OCI-M1 (cell line): ENCODE data around the gene MIB2.
"Not testable (repeated sequence)": the region's sequence is repeated elsewhere in the genome, so short reads cannot be mapped to it uniquely, and the experiment has no call there.

Experiments used
- DNase-seq: peaks from one replicate; lab custom pipeline; 2025; lab: John Stamatoyannopoulos, UW

The MIB2 gene

DNA sequence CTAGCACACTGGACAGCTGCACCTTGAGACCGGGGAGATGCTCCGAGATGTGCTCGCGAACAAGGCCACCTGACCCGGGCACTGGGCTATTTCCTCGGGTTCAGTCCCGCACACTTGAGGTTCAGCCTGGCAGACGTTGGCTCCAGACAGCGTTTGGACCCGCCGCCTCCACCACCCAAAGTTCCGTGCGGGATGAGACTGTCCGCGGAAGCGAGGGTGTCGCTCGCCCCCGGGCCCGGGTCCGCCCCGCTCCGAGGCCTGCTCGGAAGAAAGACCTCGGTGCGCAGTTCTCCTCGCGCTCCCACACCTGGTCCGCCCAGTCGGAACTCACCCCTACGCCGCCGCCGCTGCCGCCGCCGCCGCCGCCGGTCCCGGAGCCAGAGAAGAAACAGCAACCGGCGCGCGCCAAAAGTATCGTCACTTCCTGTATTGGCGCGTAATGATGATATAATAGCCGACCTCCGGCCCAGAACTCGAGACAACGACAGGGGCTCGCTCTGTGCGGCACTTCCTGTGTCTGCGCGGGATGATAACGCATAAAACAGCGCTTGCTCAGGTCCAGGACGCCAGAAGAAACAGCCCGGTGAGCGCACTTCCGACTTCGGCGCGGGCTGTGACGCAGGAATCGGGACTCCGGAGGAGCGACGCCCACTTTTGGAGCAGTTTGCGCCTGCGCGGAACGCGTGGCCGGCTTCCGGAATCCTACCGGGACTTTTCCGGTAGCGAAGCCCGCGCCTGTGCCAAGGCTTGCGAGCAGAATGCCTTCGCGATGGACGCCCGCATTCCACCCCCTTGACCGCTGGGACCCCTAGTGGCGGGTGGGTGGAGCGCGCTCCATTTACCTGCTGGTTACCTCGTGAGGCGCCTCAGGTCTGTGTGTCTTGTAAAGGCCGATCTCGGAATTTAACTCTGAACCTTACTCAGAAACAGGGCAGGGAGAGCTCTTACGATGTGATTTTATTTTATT lies 43.6 kb downstream of the MIB2 start, which contains the start of gene CDK11B:
TSS of gene CDK11B (minus strand) at position 422 of the 967 bp plus-strand sequence. CDS start 1,519 bp downstream, outside the sequence.
- peak; percentile 98 for DNase-seq

DNA sequence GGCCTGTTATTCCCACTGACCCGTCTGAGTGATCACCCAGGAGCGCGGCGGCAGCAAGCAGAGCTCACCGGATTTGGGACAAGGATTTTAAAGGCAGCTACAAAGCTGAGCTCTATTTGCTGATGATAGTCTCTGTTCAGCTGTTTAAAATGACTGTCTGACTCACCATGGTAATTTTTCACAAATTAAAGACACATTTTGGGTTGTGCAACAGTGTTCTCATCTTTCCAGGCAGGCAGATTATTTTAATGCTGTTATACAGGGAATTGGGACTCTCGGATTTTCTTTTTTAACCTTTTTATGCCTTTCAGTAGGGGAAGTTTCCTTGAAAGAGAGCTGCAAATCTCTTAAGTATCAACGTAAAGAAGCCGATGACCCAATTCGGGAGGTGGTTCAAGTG lies 47.1 kb downstream of the MIB2 start:
- DNase-seq = not testable (repeated sequence)

DNA sequence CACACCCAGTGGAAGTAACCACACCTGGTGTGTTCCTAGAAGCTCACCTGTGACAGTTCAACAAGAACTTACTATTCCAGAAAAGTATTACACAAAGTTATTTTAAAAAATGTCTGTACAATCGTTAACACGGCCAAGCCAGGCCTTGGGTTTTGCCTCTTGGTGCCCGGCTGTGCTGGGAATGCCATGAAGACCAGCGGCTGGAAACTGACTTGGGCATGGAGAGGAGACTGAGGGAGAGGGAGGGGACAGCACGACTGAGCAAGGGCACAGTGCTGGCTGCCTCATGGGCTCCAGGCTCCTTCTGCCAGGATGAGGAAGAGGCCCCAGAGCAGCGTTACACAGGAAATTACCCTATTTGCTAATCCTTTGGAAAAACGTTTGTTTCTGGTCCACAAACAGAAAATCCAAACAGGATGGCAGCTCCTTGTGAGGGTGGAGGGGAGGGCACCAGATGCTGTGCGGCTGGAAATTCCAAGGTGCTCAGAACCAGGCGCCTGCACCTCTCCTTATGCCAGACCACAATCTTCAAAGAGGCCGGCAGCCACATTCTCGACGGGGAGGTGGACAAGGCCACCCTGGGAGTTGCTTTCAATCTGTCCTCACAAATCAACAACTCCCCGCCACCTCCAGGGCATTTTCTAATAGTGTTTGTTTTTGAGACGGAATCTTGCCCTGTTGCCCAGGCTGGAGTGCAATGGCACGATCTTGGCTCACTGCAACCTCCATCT lies 47.7 kb downstream of the MIB2 start:
- DNase-seq = not testable (repeated sequence)

- DNase-seq = not testable (repeated sequence)
Measured at GRCh38 chr1:1664318-1664717, 49.0 kb downstream of the MIB2 start.

- DNase-seq = no peak
Measured at GRCh38 chr1:1664941-1665814, 49.9 kb downstream of the MIB2 start.

DNA sequence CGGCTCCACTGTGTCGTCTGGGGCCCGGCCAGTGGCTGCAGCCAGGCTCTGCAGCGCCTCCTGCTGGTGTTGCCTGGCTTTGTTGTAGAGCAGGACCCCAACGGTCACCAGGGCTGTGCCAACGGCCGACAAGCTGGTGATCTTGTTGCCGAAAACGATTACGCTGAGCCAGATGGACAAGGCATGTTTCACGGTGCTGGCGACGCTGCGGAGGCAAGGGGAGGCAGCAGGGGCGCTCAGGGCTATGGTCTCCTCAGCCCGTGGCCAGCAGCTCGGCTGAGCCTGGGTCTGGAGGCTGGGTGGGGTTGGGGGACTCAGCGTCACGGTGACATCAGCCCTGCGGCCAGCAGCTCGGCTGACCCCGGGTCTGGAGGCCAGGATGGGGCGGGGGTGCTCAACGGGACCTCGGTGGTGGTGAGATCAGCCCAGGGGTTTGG lies 50.5 kb downstream of the MIB2 start:
- DNase-seq = peak; percentile 8

- DNase-seq = no peak
Measured at GRCh38 chr1:1666526-1666925, 51.2 kb downstream of the MIB2 start.

- no peak for DNase-seq
Measured at GRCh38 chr1:1669468-1670440, 54.5 kb downstream of the MIB2 start.

- DNase-seq = no peak
Measured at GRCh38 chr1:1670866-1671265, 55.6 kb downstream of the MIB2 start.

DNA sequence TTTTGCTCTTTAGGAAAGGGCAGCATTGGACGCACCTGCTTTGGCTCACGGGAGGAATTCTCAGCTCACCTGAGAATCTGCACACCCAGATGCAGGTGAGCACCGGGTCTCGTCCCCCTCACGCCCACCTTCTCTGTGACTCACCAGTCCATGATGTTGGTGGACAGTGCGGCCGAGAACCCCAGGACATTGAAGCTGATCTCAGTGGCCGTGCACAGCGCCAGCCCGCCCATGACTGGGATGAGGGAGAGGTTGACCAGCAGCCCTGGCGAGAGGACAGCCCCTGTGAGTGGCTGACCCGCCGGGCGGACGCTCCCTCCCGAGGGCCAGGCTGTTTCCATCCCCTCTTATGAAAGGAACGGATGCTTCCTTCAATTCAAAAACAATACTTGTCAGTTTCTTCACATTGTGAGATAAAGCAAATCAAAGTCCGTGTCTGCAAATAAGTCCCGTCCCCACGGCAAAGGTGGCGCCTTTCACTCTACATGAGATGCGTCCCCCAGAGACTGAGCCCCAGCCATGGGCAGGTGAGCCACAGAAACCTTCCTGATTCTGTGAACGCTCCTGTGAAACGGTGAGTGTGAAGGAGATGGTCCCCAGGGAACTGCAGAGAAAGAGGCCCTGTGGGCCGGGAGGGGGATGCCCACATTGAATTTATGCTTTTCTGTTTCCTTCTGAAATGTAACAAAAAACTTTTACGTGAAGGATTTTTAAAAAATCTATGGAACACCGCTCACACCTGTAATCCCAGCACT lies 56.2 kb downstream of the MIB2 start:
- no peak for DNase-seq

DNA sequence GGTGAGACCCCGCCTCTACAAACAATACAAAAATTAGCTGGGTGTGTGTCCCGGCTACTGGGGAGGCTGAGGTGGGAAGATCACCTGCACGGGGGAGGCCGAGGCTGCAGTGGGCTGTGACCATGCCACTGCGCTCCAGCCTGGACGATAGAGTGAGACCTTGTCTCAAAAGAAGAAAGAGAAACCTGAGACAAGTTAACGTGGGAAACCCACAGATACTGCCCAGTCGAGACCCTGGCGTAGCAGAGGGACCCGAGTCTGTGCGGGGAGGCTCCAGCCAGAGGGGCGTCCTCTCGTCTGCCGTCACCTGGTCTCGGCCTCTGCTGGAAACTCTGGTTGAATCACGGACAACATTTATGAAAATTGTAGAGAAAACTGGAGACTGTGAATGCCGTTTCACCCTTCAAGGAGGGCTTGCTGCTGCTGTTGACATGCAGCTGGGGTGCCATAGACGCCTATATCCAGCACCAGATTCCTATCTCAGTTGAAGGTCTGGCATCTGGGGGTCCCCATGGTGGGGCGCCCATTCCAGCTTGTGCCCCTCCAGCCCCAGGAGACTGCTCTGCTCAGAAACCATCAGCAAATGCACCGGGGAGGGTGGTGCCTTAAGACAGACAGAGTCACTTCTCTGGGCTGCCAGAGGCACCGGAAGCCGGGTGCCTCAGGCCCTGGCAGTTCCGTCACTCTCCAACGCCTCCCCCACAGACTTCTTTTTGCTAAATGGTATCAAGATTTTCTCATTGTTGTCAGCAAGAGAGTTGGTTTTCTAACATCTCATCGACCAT lies 57.1 kb downstream of the MIB2 start:
- no peak for DNase-seq

DNA sequence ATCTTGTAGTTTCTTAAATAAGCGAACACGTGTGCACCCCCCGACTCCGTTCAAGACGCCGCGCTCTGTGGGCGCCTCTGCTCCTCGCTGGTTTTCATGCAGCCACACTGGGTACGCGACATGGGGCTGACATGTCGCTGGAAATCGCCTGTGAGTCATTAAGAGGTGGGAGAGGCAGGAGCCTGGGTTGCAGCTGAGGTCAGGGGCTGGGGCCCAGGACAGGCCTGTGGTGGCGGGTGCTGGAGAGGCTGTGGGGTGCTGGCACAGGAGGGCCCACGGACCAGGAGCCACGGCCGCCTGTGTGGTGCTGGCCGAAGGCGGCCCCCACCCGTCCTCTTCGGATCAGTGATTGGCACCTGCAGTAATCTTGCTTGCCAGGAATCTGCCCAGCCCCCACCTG lies 59.5 kb downstream of the MIB2 start:
- DNase-seq = not testable (repeated sequence)

DNA sequence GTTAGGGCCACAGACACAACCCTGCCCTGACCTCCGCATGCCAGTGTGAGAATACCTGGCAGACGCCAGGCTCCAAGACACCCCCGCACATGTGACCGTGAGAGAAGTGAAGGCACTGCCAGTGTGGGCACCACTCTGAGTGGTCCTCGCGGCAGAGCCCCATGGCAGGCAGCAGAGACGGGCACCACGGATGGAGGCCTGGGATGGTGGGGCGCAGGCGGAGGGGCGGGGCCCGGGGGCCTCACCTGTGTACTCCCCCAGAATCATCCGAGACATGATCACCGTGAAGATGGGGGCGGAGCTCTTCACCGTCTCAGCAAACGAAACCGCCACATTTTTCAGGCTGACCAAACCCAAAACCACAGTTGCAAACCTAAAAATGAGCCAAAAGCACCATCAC lies 59.9 kb downstream of the MIB2 start:
- DNase-seq = not testable (repeated sequence)

DNA sequence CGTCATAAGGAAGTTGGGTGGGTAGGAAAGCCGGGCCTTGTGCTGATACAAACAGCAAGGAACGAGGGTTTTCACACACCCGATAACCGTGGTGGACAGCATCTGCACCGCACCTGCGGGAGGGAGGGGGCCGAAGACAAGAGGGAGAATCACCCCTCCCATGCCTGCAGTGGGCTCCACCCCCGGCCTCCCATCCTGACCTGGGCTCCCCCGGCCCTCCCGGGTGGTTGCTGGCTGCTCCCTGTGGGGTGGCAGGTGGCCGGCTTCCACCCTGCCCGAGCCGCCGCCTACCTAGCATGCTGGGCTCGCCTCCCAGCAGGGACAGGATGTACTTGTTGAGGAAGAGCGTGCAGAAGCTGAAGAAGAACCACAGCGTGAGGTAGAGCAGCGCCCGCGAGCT lies 60.8 kb downstream of the MIB2 start:
- DNase-seq = not testable (repeated sequence)

DNA sequence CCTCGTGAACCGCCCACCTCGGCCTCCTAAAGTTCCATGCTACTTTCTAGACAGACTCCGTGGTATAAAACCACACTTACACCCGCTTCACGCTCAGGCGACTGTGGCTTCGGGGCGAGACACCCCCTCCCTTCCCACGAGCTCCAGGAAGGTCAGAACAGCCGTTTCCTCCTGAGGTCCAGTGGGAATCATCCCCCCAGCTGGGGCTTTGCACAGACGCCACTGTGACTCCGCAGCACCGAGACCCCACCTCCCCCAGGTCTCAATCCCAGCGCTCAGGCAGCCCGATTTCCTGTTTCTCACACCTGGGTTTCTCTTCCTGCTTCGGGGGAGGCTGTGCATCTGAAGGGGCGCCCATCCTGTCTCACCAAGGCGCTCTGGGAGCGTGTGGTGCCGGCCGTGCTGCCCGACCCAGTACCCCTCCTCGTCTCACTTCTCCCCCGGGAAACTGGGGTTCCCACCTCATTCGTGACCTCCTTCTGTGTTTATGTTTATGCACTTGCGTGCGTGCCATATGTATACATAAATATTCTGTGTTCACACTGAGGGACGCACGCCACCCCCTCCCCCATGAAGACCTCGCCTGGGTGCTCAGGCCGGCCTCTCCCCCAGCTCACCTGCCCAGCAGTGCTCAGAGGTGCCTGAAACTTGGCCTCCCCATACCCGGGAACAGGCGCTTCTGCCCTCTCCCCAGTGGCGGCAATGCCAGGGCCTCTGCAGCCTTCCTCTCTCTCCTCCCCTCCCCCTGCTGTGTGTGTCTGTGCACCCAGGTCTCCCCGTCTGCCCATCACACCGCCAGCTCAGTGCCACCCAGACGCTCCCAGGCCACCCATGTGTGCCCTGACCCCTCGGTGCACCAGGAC lies 62.6 kb downstream of the MIB2 start:
- no peak for DNase-seq

GRCh38 chr1:1678581-1679380 lies 63.5 kb downstream of the MIB2 start:
- no peak for DNase-seq
